ENCODE measurements around the gene TMEM72. TPM values are rescaled to one million over a fixed set of nuclear protein-coding genes. Genes with fewer than 3 reads are reported as not detected.

Gene TMEM72
- total RNA-seq, 2 donors from 2014 or later: not detected

DNA sequence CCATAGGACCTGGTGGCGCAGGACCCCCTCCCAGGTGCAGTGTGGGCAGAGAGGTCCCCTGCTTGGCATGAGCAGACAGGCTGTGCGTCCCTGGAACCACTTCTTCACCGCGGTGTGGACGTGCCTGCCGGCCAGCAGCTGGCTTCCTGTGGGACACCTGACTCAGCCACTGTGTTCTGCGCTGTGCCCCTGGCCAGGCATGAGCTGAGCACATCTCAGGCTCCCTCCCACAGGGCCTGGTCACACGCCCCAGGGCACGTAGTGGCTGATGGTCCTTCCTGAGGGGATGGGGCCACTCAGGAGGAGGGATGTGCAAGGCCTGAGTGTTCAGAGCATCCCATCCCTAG lies 71.0 kb downstream of the TMEM72 start:
- DNase-seq (ENCODE audit: low spot score): no peak
- Histone ChIP-seq H3K27me3 (replicated peaks; ENCODE audit: insufficient read depth) (no peaks in the 10 kb centered on the region), H3K27ac (peak overlapping the region; percentile 87 to 95), H3K9me3 (no peaks in the 10 kb centered on the region), H3K4me1 (ENCODE audit: control insufficient read depth in 1 of 2, low read depth in 2 of 2) (peaks cover 70 to 84% of the 10 kb centered on the region in 2 donors), H3K36me3 (peaks cover 7% of the 10 kb centered on the region), H3K4me3 (peak overlapping the region; percentile 50)
- TF ChIP-seq CTCF (IDR thresholded peaks at IDR 0.05): no peak
- peak; percentile 28 for ATAC-seq (ENCODE audit: insufficient number of reproducible peaks, low FRiP score, low read depth)

- peaks cover 3% of the 10 kb centered on the region for H3K36me3 ChIP-seq
- H3K4me3 ChIP-seq: peak overlapping the region; percentile 15
- H3K4me1 ChIP-seq (ENCODE audit: control insufficient read depth in 1 of 2, low read depth in 2 of 2): peaks cover 74 to 87% of the 10 kb centered on the region in 2 donors
- no peaks in the 10 kb centered on the region for H3K27me3 ChIP-seq (replicated peaks; ENCODE audit: insufficient read depth)
- H3K9me3 ChIP-seq: no peaks in the 10 kb centered on the region
- TF ChIP-seq CTCF (IDR thresholded peaks at IDR 0.05): no peak
- DNase-seq (ENCODE audit: low spot score) (no peak), ATAC-seq (ENCODE audit: insufficient number of reproducible peaks, low FRiP score, low read depth) (no peak)
- peak overlapping the region; percentile 87 to 95 for H3K27ac ChIP-seq
Observed at GRCh38 chr10:44982496-44982895, 71.4 kb downstream of the TMEM72 start.

- Histone ChIP-seq H3K4me3 (no peak overlapping the region), H3K27ac (peak overlapping the region; percentile 79 to 87), H3K36me3 (no peaks in the 10 kb centered on the region), H3K9me3 (no peaks in the 10 kb centered on the region), H3K4me1 (ENCODE audit: control insufficient read depth in 1 of 2, low read depth in 2 of 2) (peaks cover 77 to 95% of the 10 kb centered on the region in 2 donors), H3K27me3 (replicated peaks; ENCODE audit: insufficient read depth) (no peaks in the 10 kb centered on the region)
- DNase-seq (ENCODE audit: low spot score): no peak
- ATAC-seq (ENCODE audit: insufficient number of reproducible peaks, low FRiP score, low read depth): no peak
- no peak for TF ChIP-seq CTCF (IDR thresholded peaks at IDR 0.05)
Observed at GRCh38 chr10:44983066-44983894, 72.1 kb downstream of the TMEM72 start.

DNA sequence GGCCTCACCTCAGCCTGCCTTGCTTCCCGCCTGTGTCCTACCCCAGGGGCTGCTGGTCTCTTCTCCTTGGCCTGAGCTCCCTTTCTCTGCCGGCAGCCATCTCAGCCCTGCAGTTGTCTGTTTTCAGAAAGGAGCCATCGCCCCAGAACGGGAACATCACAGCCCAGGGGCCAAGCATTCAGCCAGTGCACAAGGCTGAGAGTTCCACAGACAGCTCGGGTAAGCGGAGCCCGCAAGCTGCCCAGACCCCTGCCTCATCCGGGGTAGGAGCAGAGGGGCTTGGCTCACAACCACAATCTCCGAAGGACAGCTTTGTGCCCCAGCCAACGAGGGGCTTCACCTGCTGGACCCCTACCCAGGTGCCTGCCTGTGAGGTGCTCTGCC lies 72.8 kb downstream of the TMEM72 start:
- Histone ChIP-seq H3K4me1 (ENCODE audit: control insufficient read depth in 1 of 2, low read depth in 2 of 2) (peaks cover 77 to 98% of the 10 kb centered on the region in 2 donors), H3K27ac (peak overlapping the region; percentile 79 to 87)

More for the DNA sequence above, 72.8 kb downstream of the TMEM72 start:
- H3K9me3 ChIP-seq: no peaks in the 10 kb centered on the region
- DNase-seq (ENCODE audit: low spot score): no peak
- no peaks in the 10 kb centered on the region for H3K36me3 ChIP-seq
- no peak for TF ChIP-seq CTCF (IDR thresholded peaks at IDR 0.05)
- no peak for ATAC-seq (ENCODE audit: insufficient number of reproducible peaks, low FRiP score, low read depth)
- no peak overlapping the region for H3K4me3 ChIP-seq
- no peaks in the 10 kb centered on the region for H3K27me3 ChIP-seq (replicated peaks; ENCODE audit: insufficient read depth)
